Measurements from ENCODE around the gene MRPS16. TPM values are rescaled to one million over a fixed set of nuclear protein-coding genes. Genes with fewer than 3 reads are reported as not detected.

The MRPS16 gene
- total RNA-seq, 1 donor from 2014 or later = 81.6 TPM

GRCh38 chr10:73219384-73219783 is 33.1 kb downstream of the MRPS16 start:
- no peak for DNase-seq (ENCODE audit: low read depth)
- Histone ChIP-seq H3K27me3 (ENCODE audit: control insufficient read depth, insufficient read depth, low read length) (no peaks in the 10 kb centered on the region), H3K4me3 (ENCODE audit: low read depth, low read length) (no peak overlapping the region), H3K36me3 (ENCODE audit: control insufficient read depth, insufficient read depth, low read length) (peaks cover 2% of the 10 kb centered on the region)
- no peak for TF ChIP-seq CTCF (IDR thresholded peaks at IDR 0.05; ENCODE audit: insufficient read depth, low read length, severe bottlenecking)
- no peak for FAIRE-seq

GRCh38 chr10:73218431-73219191 is 33.8 kb downstream of the MRPS16 start:
- DNase-seq (ENCODE audit: low read depth) (peak; percentile 26), FAIRE-seq (no peak)
- TF ChIP-seq CTCF (IDR thresholded peaks at IDR 0.05; ENCODE audit: insufficient read depth, low read length, severe bottlenecking) = peak; percentile 40
- Histone ChIP-seq H3K4me3 (ENCODE audit: low read depth, low read length) (no peak overlapping the region), H3K36me3 (ENCODE audit: control insufficient read depth, insufficient read depth, low read length) (peaks cover 2% of the 10 kb centered on the region), H3K27me3 (ENCODE audit: control insufficient read depth, insufficient read depth, low read length) (no peaks in the 10 kb centered on the region)

GRCh38 chr10:73217628-73218027 is 34.8 kb downstream of the MRPS16 start:
- no peak for TF ChIP-seq CTCF (IDR thresholded peaks at IDR 0.05; ENCODE audit: insufficient read depth, low read length, severe bottlenecking)
- Histone ChIP-seq H3K27me3 (ENCODE audit: control insufficient read depth, insufficient read depth, low read length) (no peaks in the 10 kb centered on the region), H3K4me3 (ENCODE audit: low read depth, low read length) (no peak overlapping the region), H3K36me3 (ENCODE audit: control insufficient read depth, insufficient read depth, low read length) (peaks cover 2% of the 10 kb centered on the region)
- FAIRE-seq (peak; percentile 32), DNase-seq (ENCODE audit: low read depth) (peak; percentile 7)

- Histone ChIP-seq H3K4me3 (ENCODE audit: low read depth, low read length) (no peak overlapping the region), H3K27me3 (ENCODE audit: control insufficient read depth, insufficient read depth, low read length) (no peaks in the 10 kb centered on the region), H3K36me3 (ENCODE audit: control insufficient read depth, insufficient read depth, low read length) (peaks cover 4% of the 10 kb centered on the region)
- no peak for TF ChIP-seq CTCF (IDR thresholded peaks at IDR 0.05; ENCODE audit: insufficient read depth, low read length, severe bottlenecking)
- no peak for DNase-seq (ENCODE audit: low read depth)
- no peak for FAIRE-seq
Measured at GRCh38 chr10:73215749-73216148, 36.7 kb downstream of the MRPS16 start.

GRCh38 chr10:73211106-73211811 is 41.2 kb downstream of the MRPS16 start:
- no peak for FAIRE-seq
- H3K4me3 ChIP-seq (ENCODE audit: low read depth, low read length) = no peak overlapping the region
- peaks cover 1% of the 10 kb centered on the region for H3K36me3 ChIP-seq (ENCODE audit: control insufficient read depth, insufficient read depth, low read length)
- no peaks in the 10 kb centered on the region for H3K27me3 ChIP-seq (ENCODE audit: control insufficient read depth, insufficient read depth, low read length)
- no peak for DNase-seq (ENCODE audit: low read depth)
- no peak for TF ChIP-seq CTCF (IDR thresholded peaks at IDR 0.05; ENCODE audit: insufficient read depth, low read length, severe bottlenecking)
